ENCODE measurements around the gene BPIFB1.

DNA sequence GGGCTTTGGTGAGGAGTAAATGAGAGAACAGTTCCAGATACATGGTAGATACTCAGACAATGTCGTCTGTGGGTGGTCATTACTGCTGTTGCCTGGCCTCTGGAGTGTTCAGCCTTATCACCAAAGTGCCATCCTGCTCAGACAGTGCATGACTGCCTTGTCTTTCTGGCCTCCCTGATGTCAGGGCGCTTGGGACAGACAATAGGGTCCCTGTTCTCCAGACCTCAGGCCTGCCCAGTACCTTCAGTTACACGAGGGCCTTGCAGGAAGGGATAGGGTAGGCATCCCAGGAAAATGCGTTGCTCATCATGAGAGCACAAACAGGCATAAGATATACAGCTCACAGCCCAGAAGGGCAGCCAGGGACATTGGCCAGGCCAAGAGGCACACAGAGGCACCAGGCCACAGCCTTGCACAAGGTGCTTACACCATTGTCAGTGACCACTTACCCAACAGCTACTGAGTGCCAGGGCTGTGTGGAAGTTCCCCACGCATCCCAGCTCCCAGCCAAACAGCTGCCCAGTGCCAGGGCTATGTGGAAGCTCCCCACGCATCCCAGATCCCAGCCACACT lies 27.4 kb downstream of the BPIFB1 start:
- TF ChIP-seq CTCF (IDR thresholded peaks at IDR 0.05; ENCODE audit: insufficient read depth, low read length, poor library complexity, severe bottlenecking) (no peak), EZH2phosphoT487 (conservative IDR thresholded peaks at IDR 0.05; ENCODE audit: low read length) (no peak)
